ENCODE data around the gene SMTN.

DNA sequence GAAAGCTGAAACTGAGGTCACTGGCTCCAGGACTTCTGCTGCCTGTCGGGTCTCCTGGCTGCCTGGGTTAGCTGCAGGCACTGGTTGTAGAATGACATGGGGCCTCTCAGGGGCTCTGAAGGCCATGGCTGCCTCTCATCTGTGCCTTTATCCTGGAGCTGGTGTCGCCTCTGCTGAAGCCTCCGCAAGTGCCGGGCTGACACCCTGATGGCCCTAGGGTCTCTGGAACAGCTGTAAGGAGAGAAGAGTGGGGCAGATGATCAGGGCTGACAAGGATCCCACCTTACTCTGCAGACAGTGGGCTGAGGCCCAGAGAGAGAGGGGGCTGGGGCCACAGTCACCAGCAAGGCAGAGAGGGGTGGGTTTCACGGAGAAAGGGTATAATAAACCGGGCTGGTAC, 54.6 kb downstream of the SMTN start:
- no peak for TF ChIP-seq POLR2AphosphoS5 (IDR thresholded peaks at IDR 0.05)
- TF ChIP-seq, protein P1, sequence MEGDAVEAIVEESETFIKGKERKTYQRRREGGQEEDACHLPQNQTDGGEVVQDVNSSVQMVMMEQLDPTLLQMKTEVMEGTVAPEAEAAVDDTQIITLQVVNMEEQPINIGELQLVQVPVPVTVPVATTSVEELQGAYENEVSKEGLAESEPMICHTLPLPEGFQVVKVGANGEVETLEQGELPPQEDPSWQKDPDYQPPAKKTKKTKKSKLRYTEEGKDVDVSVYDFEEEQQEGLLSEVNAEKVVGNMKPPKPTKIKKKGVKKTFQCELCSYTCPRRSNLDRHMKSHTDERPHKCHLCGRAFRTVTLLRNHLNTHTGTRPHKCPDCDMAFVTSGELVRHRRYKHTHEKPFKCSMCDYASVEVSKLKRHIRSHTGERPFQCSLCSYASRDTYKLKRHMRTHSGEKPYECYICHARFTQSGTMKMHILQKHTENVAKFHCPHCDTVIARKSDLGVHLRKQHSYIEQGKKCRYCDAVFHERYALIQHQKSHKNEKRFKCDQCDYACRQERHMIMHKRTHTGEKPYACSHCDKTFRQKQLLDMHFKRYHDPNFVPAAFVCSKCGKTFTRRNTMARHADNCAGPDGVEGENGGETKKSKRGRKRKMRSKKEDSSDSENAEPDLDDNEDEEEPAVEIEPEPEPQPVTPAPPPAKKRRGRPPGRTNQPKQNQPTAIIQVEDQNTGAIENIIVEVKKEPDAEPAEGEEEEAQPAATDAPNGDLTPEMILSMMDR (IDR thresholded peaks at IDR 0.05), result no peak

Measured in breast epithelium (tissue), 3 donors.